ENCODE data around the gene PCDH17.

PCDH17 gene

GRCh38 chr13:57635541-57636085, 4.1 kb downstream of the PCDH17 start:
- DNase-seq = no peak

- no peak for DNase-seq
Measured at GRCh38 chr13:57636816-57637215, 5.3 kb downstream of the PCDH17 start.

- DNase-seq = no peak
Measured at GRCh38 chr13:57637515-57637914, 6.0 kb downstream of the PCDH17 start.

- DNase-seq = no peak
Measured at GRCh38 chr13:57638186-57638890, 6.8 kb downstream of the PCDH17 start.

GRCh38 chr13:57640607-57641006, 9.1 kb downstream of the PCDH17 start:
- DNase-seq = no peak

- DNase-seq = no peak
Measured at GRCh38 chr13:57641051-57641450, 9.5 kb downstream of the PCDH17 start.

- DNase-seq = no peak
Measured at GRCh38 chr13:57644106-57644505, 12.6 kb downstream of the PCDH17 start.

- no peak for DNase-seq
Measured at GRCh38 chr13:57653229-57653989, 21.9 kb downstream of the PCDH17 start.

- DNase-seq = no peak
Measured at GRCh38 chr13:57665481-57665880, 33.9 kb downstream of the PCDH17 start.

- no peak for DNase-seq
Measured at GRCh38 chr13:57666131-57666953, 34.8 kb downstream of the PCDH17 start.

GRCh38 chr13:57672168-57672567, 40.6 kb downstream of the PCDH17 start:
- no peak for DNase-seq

- no peak for DNase-seq
Measured at GRCh38 chr13:57673197-57673596, 41.7 kb downstream of the PCDH17 start.

GRCh38 chr13:57675526-57675925, 44.0 kb downstream of the PCDH17 start:
- no peak for DNase-seq

GRCh38 chr13:57680609-57681008, 49.1 kb downstream of the PCDH17 start:
- no peak for DNase-seq

GRCh38 chr13:57682128-57682716, 50.7 kb downstream of the PCDH17 start:
- no peak for DNase-seq

GRCh38 chr13:57698851-57699250, 67.3 kb downstream of the PCDH17 start:
- DNase-seq = no peak

- DNase-seq = no peak
Measured at GRCh38 chr13:57704031-57704430, 72.5 kb downstream of the PCDH17 start.

GRCh38 chr13:57716295-57716694, 84.8 kb downstream of the PCDH17 start:
- DNase-seq = no peak

- no peak for DNase-seq
Measured at GRCh38 chr13:57724486-57725272, 93.1 kb downstream of the PCDH17 start.

- no peak for DNase-seq
Measured at GRCh38 chr13:57725480-57725879, 93.9 kb downstream of the PCDH17 start.

GRCh38 chr13:57726981-57727380, 95.4 kb downstream of the PCDH17 start:
- DNase-seq = no peak

- DNase-seq = no peak
Measured at GRCh38 chr13:57734306-57734705, 102.8 kb downstream of the PCDH17 start.
